SK-N-SH (cell line): ENCODE measurements around the gene ADAMTS2. TPM values are rescaled to one million over a fixed set of nuclear protein-coding genes. Genes with fewer than 3 reads are reported as not detected.

ENCODE experiments used
- CTCF ChIA-PET: fragments of 300-600, 350-600 bp; formaldehyde crosslinking; extraction: SDS; loops from one replicate; lab custom pipeline; 2021; lab: Yijun Ruan, JAX
- POLR2A ChIA-PET: fragments of 350-600 bp; sonication (Branson Sonifier 250); formaldehyde crosslinking; extraction: SDS; loops from one replicate; lab custom pipeline; 2020; ENCODE audit warnings: antibody characterized with exemption, inconsistent platforms; lab: Yijun Ruan, JAX
- DNase-seq: peaks from one replicate; pipeline ENCODE4 v3.0.0; 2012
- H2AFZ ChIP-seq: fragments of 200-600 bp; sonication (generic); 2 replicates; pipeline ENCODE4 v1.8.1; 2016; ENCODE audit warnings: antibody characterized with exemption, mild to moderate bottlenecking, low read depth
- H3F3A ChIP-seq: fragments of 200-600 bp; sonication (generic); replicated peaks from 2 replicates; pipeline ENCODE3; 2016; ENCODE audit warnings: antibody characterized with exemption, mild to moderate bottlenecking; ENCODE audit not compliant: insufficient read depth
- H3K27ac ChIP-seq, 2 experiments: fragments of 200-500 bp in 1 of 2; fragments of 200-600 bp in 1 of 2; sonication (Bioruptor generic) in 1 of 2; sonication (generic), shearing (Covaris generic) in 1 of 2; 2 replicates each; pipeline versions ENCODE4 v1.5.1 to v1.6.1; 2014 to 2016; ENCODE audit warnings: low read depth in 2 of 2, inconsistent platforms in 1 of 2, low read length in 1 of 2, mild to moderate bottlenecking in 1 of 2, mixed read lengths in 1 of 2
- H3K27me3 ChIP-seq: fragments of 200-600 bp; sonication (generic), shearing (Covaris generic); 2 replicates; pipeline ENCODE4 v1.6.1; 2016; ENCODE audit warnings: mixed run types; ENCODE audit not compliant: insufficient read depth
- H3K36me3 ChIP-seq, 2 experiments: fragments of 200-500 bp in 1 of 2; fragments of 200-600 bp in 1 of 2; sonication (Bioruptor generic) in 1 of 2; sonication (generic) in 1 of 2; replicated peaks in 1 of 2; 2 replicates each; pipeline versions ENCODE3 to v1.5.1; 2014 to 2016; ENCODE audit warnings: low read length in 1 of 2, mild to moderate bottlenecking in 1 of 2; ENCODE audit not compliant: insufficient read depth in 2 of 2, control insufficient read depth in 1 of 2
- H3K4me1 ChIP-seq, 2 experiments: fragments of 200-500 bp in 1 of 2; fragments of 200-600 bp in 1 of 2; sonication (Bioruptor generic) in 1 of 2; sonication (generic), shearing (Covaris generic) in 1 of 2; 2 replicates each; pipeline versions ENCODE4 v1.5.1 to v1.6.1; 2014 to 2016; ENCODE audit warnings: low read depth in 1 of 2, low read length in 1 of 2, mixed run types in 1 of 2; ENCODE audit not compliant: insufficient read depth in 2 of 2, control insufficient read depth in 1 of 2
- H3K4me2 ChIP-seq: fragments of 200-600 bp; sonication (generic), shearing (Covaris generic); 2 replicates; pipeline ENCODE4 v1.6.1; 2017; ENCODE audit warnings: mixed run types
- H3K4me3 ChIP-seq, 2 experiments: fragments of 200-500 bp in 1 of 2; fragments of 200-600 bp in 1 of 2; sonication (Bioruptor generic) in 1 of 2; sonication (generic), shearing (Covaris generic) in 1 of 2; 2 replicates each; pipeline versions ENCODE4 v1.5.1 to v1.8.1; 2014 to 2016; ENCODE audit warnings: low read depth in 2 of 2, inconsistent platforms in 1 of 2, low read length in 1 of 2, mild to moderate bottlenecking in 1 of 2, mixed read lengths in 1 of 2, moderate library complexity in 1 of 2
- H3K79me2 ChIP-seq: fragments of 200-600 bp; sonication (generic); 2 replicates; pipeline ENCODE4 v1.8.1; 2017; ENCODE audit warnings: mild to moderate bottlenecking; ENCODE audit not compliant: insufficient read depth
- H3K9ac ChIP-seq: fragments of 200-600 bp; sonication (generic); 2 replicates; pipeline ENCODE4 v1.6.1; 2017; ENCODE audit warnings: mixed run types
- H3K9me2 ChIP-seq: fragments of 200-600 bp; sonication (generic); 2 replicates; pipeline ENCODE4 v1.6.1; 2017; ENCODE audit warnings: mixed run types
- H3K9me3 ChIP-seq: fragments of 200-600 bp; sonication (generic); 2 replicates; pipeline ENCODE4 v1.6.1; 2017; ENCODE audit warnings: mixed run types, mild to moderate bottlenecking, moderate library complexity
- H4K20me1 ChIP-seq: fragments of 200-600 bp; sonication (generic); 2 replicates; pipeline ENCODE4 v1.6.1; 2017; ENCODE audit warnings: mild to moderate bottlenecking, mixed run types; ENCODE audit not compliant: insufficient read depth
- CHD2 ChIP-seq: fragments of 150-350 bp; IDR thresholded peaks from 2 replicates; pipeline ENCODE4 v1.6.1; 2018; ENCODE audit warnings: low read length; ENCODE audit not compliant: partially characterized antibody
- CTCF ChIP-seq: fragments of 200-600 bp; sonication (generic); IDR thresholded peaks from 2 replicates; pipeline ENCODE4 v1.6.1; 2017; ENCODE audit warnings: antibody characterized with exemption, mild to moderate bottlenecking, moderate library complexity
- EZH2phosphoT487 ChIP-seq: fragments of 200-600 bp; sonication (generic); IDR thresholded peaks from 2 replicates; pipeline ENCODE4 v1.6.1; 2017; ENCODE audit warnings: low read depth, mixed run types, mild to moderate bottlenecking, antibody characterized with exemption, moderate library complexity, borderline replicate concordance
- FOSL2 ChIP-seq: IDR thresholded peaks from 2 replicates; pipeline ENCODE4 v1.4.0; 2012; ENCODE audit warnings: low read depth, mild to moderate bottlenecking, moderate library complexity, borderline replicate concordance
- FOXM1 ChIP-seq: IDR thresholded peaks from 2 replicates; pipeline ENCODE4 v1.4.0; 2012; ENCODE audit warnings: low read depth, mild to moderate bottlenecking
- PBX3 ChIP-seq: IDR thresholded peaks from 2 replicates; pipeline ENCODE4; 2012
- RCOR1 ChIP-seq: fragments of 150-350 bp; IDR thresholded peaks from 2 replicates; pipeline ENCODE4 v1.6.1; 2017; ENCODE audit warnings: antibody characterized with exemption, low read length
- RXRA ChIP-seq: IDR thresholded peaks from 2 replicates; pipeline ENCODE4 v1.4.0; 2012; ENCODE audit warnings: low read depth, mild to moderate bottlenecking, borderline replicate concordance
- SMC3 ChIP-seq: IDR thresholded peaks from 2 replicates; pipeline ENCODE4 v1.6.1; 2012; ENCODE audit warnings: low read depth, low read length, improper control_type of control experiment
- TAF1 ChIP-seq: IDR thresholded peaks from 2 replicates; pipeline ENCODE4 v1.6.1; 2012; ENCODE audit warnings: low read depth, mild to moderate bottlenecking, low read length, moderate library complexity, borderline replicate concordance
- ZBTB33 ChIP-seq: IDR thresholded peaks from 2 replicates; pipeline ENCODE4 v1.4.0; 2012; ENCODE audit warnings: low read depth, borderline replicate concordance
- WGBS: methylation state at CpG from one replicate; pipeline ENCODE4 v1.1.6; 2017; ENCODE audit warnings: low lambda C conversion rate; 5-methylcytosine and 5-hydroxymethylcytosine counted together
- polyA plus RNA-seq, 3 experiments: library from polyadenylated mRNA; depleted of rRNA; stranded (reverse); fragments of >200 nt; gene quantifications; 2 replicates each; pipeline ENCODE4 v1.2.3, GENCODE V29; 2012

Gene ADAMTS2
- polyA plus RNA-seq, 1 of the 3 experiments (the other 2 are of a cell fraction) = 0.12 TPM

GRCh38 chr5:179199246-179199645 is 146.0 kb downstream of the ADAMTS2 start:
- POLR2A ChIA-PET = no interaction called here
- Histone ChIP-seq H3K79me2 (no peaks in the 10 kb centered on the region), H3K9ac (no peak overlapping the region), H4K20me1 (no peaks in the 10 kb centered on the region), H3K9me3 (0 out of 2 replicates have a peak, but pooled peaks cover 4% of the 10 kb centered on the region), H3K4me2 (no peak overlapping the region), H3K27ac (peak overlapping the region in 1 of 2 experiments; percentile 34; a peak in 1 of 4 replicates), H3K4me1 (peaks cover 0 to 18% of the 10 kb centered on the region in 2 experiments; a peak in 1 of 4 replicates), H3K4me3 (no peak overlapping the region), H3K27me3 (no peaks in the 10 kb centered on the region), H3K9me2 (no peaks in the 10 kb centered on the region), H3K36me3 (no peaks in the 10 kb centered on the region), H2AFZ (no peak overlapping the region)
- 41% methylated on average over 6 of the region's 11 CpGs for WGBS
- no peak for DNase-seq
- TF ChIP-seq ZBTB33 (no peak), EZH2phosphoT487 (no peak), CHD2 (no peak), SMC3 (no peak), RXRA (no peak), CTCF (no peak), PBX3 (no peak), TAF1 (no peak)
- TF ChIP-seq, all 33 proteins: peak for 0
- CTCF ChIA-PET = no interaction called here
- no peaks in the 10 kb centered on the region for H3F3A ChIP-seq

- H3K4me2 ChIP-seq = no peak overlapping the region
- POLR2A ChIA-PET = no interaction called here
- H3K9ac ChIP-seq = no peak overlapping the region
- no peaks in the 10 kb centered on the region for H3K36me3 ChIP-seq
- H3K9me2 ChIP-seq = no peaks in the 10 kb centered on the region
- no peaks in the 10 kb centered on the region for H4K20me1 ChIP-seq
- no peaks in the 10 kb centered on the region for H3F3A ChIP-seq
- peaks cover 0 to 19% of the 10 kb centered on the region in 2 experiments; a peak in 1 of 4 replicates for H3K4me1 ChIP-seq
- H3K9me3 ChIP-seq = 0 out of 2 replicates have a peak, but pooled peaks cover 4% of the 10 kb centered on the region
- no peak for TF ChIP-seq TAF1
- TF ChIP-seq SMC3 = no peak
- no peak for TF ChIP-seq RCOR1
- TF ChIP-seq FOSL2 = no peak
- no peak for TF ChIP-seq PBX3
- no peak for TF ChIP-seq FOXM1
- TF ChIP-seq, all 33 proteins: peak for 0
- H3K4me3 ChIP-seq = no peak overlapping the region
- H3K27ac ChIP-seq = no peak overlapping the region; a peak in 1 of 4 replicates
- WGBS = 19% methylated on average over 4 of the region's 8 CpGs
- CTCF ChIA-PET = no interaction called here
- no peaks in the 10 kb centered on the region for H3K27me3 ChIP-seq
- H3K79me2 ChIP-seq = no peaks in the 10 kb centered on the region
- no peak overlapping the region for H2AFZ ChIP-seq
- no peak for DNase-seq
Measured at GRCh38 chr5:179198825-179199224, 146.4 kb downstream of the ADAMTS2 start.
